Inferior parietal cortex (tissue), 1 donor: ENCODE measurements around the gene AGPAT4.
"Not testable (repeated sequence)": the region's sequence is repeated elsewhere in the genome, so short reads cannot be mapped to it uniquely, and the experiment has no call there.

Experiments
- DNase-seq: peaks from one replicate; pipeline ENCODE4 v3.0.0-alpha.2; 2016; ENCODE audit errors: extremely low spot score

The AGPAT4 gene

DNA sequence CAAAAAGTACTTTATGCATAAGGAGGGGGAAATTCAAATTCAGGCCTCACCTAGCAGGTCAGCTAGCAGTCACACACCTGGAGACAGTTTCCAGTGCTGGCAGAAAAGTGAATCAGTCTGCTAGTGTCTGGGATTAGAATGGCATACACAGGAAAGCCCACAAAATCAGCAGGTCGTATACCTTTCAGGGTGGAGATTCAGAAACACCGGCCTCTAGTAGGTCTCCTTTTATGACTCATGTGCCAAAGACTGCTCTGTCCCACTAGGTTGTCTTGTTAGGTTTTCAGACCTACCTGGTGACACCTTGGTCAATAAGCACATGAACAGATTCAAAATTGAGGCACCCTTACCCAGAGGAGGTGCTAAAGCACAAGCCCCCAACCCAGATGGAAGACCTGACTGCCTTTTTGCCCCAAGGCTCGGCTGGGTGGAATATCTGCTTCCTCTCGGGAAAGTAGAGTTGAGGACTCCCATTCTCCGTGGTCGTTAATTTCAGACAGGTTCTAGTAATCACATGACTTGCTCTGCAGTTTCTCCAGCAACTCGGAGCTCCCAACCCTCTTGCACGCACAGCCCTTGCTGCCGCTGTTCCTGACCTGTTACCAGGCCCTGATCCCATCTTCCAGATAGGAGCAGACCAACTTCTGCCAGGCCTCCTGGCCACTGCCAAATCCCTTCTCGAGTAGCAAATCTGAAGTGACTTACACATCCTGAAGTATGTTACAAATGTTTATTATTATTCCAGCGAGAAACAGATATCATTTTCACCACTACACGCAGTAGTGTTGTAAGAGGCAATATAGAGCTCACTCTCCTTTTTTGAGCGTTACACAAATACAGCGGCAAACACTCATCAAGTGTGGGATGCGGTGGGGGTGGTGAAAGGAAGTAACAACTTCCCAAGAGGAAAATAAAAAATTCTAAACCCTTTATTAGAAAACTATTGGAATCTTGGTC is 46.6 kb downstream of the AGPAT4 start:
- DNase-seq, result no peak

GRCh38 chr6:161226009-161226964 is 47.6 kb downstream of the AGPAT4 start:
- DNase-seq, result no peak

GRCh38 chr6:161225681-161226008 is 48.2 kb downstream of the AGPAT4 start:
- no peak for DNase-seq

DNA sequence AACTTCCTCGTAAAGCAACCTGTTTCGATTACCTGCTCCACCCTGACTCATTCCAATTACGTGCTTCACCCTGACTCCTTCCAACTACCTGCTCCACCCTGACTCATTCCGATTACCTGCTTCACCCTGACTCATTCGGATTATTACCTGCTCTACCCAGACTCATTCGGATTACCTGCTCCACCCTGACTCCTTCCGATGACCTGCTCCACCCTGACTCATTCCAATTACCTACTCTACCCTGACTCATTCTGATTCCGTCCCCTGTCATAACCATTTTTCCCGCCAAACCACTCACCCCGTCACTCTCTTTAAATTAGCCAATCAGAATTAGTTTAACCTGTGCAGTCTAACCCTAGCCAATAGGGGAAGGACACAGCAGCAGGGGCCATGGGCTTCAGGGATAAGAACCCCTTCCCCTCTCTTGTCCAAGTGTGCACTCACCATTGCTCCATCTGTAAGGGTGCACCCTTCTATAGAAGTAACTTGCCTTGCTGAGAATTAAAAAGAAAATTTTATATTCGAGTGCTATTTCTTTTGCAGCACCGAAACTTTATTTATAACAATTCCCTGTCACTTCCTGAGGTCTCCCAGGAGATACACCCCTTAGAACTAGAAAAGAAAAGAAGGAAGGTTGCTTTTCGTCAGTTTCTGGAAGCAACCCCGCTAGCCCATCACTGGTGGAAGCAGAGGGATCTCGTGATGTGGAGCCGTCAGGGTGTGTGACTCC is 48.7 kb downstream of the AGPAT4 start:
- not testable (repeated sequence) for DNase-seq

DNA sequence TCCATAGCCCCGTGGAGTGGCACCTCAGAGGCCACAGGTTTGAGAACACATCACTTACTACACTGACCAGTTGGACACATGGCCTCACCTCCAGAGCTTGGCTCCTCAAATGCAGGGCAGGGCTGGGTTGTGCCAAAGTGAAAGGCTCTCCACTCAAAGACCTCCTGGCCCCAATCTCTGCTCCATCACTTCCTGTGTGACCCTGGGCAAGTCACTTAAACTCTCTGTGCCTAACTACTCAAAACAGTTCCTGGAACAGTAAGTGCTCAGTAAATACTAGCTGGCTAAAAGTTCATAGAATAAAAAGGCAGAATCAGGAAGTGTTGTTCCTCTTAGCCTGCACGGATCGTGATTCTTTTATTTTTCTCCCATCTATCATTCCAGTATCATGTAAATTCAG is 50.2 kb downstream of the AGPAT4 start:
- DNase-seq, result no peak

GRCh38 chr6:161222706-161223234 is 51.1 kb downstream of the AGPAT4 start:
- no peak for DNase-seq

DNA sequence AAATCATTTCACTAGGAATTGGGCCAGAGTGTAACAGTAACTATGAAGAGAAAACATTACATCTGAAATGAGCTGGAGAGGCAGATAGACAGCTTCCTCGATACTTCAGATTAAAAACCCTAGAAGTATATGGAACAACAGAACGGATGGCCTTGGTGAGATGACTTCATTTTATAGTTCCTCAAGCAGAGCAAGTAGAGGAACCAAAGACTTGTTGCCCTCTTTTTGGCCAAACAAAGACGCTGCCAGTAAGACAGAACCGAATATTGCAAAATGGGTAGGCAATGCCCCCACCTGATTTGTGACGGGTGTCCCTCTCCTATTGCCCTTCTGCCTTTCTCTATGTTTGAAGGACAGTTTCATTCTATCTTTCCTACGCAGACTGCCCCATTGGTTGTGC is 53.5 kb downstream of the AGPAT4 start:
- DNase-seq, result no peak

GRCh38 chr6:161219680-161220079 is 54.2 kb downstream of the AGPAT4 start:
- no peak for DNase-seq

GRCh38 chr6:161218222-161218621 is 55.6 kb downstream of the AGPAT4 start:
- no peak for DNase-seq

DNA sequence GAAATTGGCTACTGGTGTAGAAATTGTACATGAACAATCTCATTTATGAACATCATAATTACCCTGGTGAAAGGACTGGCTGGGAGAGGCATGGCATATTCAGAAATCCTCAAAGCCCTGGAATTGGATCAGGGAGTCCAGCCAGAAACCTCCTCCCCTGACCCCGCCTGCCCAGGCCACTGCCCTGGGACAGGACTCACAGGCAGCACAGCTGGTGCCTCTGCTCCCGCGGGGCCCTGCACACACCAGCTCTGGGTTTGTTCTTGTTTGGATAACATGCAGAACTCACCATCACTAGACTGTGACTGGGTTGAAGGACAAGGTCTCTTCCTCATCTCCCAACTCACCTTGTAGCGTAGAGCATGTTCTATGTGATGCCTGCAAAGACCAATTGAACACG is 56.2 kb downstream of the AGPAT4 start:
- no peak for DNase-seq

DNA sequence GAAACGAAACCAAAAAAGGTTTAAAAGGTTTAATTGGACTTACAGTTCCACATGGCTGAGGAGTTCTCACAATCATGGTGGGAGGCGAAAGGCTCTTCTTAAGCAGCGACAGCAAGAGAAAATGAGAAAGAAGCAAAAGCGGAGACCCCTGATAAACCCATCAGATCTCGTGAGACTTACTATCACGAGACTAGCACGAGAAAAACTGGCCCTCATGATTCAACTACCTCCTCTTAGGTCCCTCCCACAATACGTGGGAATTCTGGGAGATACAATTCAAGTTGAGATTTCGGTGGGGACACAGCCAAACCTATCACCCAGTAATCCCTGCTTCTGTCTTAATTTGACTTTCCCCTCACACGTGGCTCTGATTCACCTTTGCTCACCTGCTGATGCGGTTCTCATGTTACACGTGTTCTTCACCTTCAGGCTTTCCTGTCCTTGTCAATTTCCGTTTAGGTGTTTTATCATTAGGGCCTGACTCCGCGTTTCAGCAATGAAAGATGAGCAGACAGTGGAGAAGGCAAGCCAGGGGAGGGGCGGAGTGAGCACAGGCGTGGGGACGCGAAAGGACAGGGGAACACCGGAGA is 57.1 kb downstream of the AGPAT4 start:
- DNase-seq, result no peak

DNA sequence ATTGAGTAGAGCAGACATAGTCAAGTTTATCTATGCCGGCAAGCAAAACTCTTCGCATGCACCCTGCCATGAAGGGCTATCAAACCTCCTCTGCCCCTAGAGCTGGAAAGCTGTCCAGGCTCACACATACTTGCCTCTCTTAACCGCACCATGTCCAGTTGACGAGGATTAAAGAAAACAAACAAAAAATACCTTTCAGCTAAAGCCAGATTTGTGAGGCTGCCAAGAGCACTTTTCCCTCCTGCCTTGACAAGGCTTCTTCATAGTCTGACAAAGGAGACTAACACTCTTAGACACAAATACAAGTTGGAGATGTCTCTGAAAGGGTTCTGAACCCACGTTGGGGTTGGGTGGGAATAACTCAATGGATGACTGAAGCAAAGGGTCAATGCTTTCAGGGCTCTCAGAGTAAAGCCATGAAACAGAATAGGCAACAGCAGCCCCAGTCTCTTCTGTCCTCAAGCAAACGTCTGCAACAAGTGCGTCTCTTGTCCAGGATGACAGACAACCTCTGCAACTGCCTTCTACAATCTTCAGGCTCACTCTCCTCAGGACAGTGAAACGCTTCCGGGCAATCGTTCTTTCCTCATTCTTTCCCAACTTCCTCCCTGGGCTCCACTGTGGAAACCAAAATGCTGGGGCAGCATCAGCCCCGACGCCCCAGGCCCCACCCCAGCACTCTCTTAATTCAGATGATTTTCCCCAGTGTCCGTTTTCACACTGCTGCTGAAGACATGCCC is 57.8 kb downstream of the AGPAT4 start:
- DNase-seq, result no peak

DNA sequence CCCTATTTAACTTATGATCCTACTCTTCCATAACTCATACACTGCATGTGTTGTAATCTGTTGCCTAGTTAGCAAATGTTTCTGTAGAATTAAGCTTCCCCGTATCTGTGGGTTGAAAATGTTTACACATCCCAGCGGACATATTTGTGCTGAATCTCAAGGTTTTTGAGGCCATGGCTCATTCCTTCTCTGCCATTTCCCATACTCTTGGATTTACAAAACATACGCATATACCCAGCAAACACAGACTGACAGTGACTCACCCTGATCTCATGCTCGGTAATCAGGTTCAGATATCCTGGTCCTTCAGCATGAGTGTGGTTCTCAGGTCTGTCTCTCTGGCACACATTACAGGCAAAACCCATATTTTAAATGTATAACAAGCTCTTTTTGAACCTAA is 58.7 kb downstream of the AGPAT4 start:
- DNase-seq, result no peak

- no peak for DNase-seq
Measured at GRCh38 chr6:161214722-161215121, 59.1 kb downstream of the AGPAT4 start.

DNA sequence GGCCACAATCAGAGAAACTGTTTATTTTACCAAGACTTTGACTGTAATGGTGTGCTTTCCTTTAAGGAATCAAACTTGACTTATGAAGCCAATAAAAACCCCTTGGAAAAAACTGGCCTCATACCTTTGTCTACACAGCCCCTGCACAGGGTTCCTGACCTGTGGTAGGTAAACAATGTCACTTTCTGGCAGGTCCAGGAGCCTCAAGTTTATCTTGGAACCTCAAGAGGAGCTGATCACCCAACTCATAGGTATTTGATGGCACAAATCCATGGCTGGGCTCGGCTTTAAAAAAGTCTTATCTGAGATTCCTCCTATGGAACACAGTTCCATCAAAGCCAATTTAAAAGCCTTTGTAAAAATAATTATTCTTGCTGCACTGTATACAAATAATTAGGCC is 61.0 kb downstream of the AGPAT4 start:
- no peak for DNase-seq

GRCh38 chr6:161211380-161212035 is 62.4 kb downstream of the AGPAT4 start:
- DNase-seq, result no peak

- DNase-seq, result no peak
Measured at GRCh38 chr6:161210857-161211256, 63.0 kb downstream of the AGPAT4 start.

- no peak for DNase-seq
Measured at GRCh38 chr6:161207200-161207599, 66.7 kb downstream of the AGPAT4 start.

DNA sequence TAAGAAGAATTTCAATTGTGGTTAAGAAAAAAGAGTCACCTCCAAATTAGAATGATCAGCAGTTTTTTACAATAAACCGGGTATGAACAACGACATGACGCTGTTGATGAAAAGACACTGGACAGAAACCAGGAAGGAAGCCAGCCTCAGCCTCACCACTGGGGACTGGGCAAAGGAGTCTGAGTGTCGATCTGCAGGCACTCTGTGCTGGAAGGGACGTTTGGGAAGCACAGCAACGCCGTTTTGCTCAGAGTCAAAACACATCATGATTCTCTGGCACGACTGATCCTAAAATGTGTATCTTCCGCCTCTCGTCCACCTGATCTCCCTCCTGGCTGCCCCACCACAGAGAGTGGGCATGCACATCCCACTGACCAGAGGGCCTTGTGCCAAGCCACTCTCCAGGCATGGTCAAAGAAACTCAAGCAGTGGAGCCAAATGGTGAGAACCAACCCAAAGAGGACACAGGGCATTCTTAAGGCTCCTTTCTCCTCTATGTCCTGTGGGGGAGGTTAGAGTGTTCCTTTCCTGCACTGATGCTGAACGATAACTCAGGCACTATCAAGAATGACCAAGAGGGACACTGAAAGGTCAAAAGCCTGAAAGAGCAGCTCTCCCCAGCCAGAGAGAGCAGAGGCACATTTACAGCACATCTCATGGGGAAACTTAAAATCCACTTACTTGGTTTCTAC is 68.8 kb downstream of the AGPAT4 start:
- no peak for DNase-seq
